ENCODE data around the gene PCDHB7.
A peak's percentile ranks its signal among the peaks of the same experiment; 100 is the strongest.
"Not testable (repeated sequence)": the region's sequence is repeated elsewhere in the genome, so short reads cannot be mapped to it uniquely, and the experiment has no call there.

PCDHB7 gene

DNA sequence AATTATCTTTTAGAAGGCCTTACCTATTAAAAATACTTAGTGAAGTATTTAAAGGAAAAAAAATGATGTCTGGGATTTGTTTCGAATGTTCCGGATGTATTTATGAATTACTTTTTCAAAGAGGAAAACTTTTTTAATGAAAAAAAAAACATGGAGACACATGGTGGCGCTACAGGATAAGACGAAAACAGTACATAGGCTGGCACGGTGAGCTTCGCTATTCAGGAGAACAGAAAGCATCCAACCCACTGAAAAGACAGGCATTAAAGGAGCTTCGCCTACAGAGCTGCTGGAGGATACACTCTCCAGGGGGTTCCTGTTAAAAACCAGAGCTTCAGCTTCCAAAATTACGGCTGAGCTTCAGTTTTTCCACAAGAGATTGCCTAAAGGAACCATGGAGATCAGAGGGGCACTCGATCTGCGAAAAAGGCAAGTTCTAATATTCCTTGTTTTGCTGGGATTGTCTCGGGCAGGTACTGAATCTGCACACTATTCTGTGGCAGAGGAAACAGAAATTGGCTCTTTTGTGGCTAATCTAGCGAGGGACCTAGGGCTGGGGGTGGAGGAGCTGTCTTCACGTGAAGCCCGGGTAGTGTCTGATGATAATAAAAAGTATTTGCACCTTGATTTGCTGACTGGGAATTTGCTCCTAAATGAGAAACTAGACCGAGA is 50.8 kb downstream of the PCDHB7 start, which contains the start of gene PCDHB14:
PCDHB14 (plus strand) TSS at position 232 of the 672 bp plus-strand sequence; CDS start at position 395, 163 bp downstream.
- in situ Hi-C loops (cut with MboI; ENCODE audit: low pct_unique_long_range_greater_than_20kb, low sequenced_read_pairs, unreplicated experiment): no loop called here
- TF ChIP-seq, protein P1, sequence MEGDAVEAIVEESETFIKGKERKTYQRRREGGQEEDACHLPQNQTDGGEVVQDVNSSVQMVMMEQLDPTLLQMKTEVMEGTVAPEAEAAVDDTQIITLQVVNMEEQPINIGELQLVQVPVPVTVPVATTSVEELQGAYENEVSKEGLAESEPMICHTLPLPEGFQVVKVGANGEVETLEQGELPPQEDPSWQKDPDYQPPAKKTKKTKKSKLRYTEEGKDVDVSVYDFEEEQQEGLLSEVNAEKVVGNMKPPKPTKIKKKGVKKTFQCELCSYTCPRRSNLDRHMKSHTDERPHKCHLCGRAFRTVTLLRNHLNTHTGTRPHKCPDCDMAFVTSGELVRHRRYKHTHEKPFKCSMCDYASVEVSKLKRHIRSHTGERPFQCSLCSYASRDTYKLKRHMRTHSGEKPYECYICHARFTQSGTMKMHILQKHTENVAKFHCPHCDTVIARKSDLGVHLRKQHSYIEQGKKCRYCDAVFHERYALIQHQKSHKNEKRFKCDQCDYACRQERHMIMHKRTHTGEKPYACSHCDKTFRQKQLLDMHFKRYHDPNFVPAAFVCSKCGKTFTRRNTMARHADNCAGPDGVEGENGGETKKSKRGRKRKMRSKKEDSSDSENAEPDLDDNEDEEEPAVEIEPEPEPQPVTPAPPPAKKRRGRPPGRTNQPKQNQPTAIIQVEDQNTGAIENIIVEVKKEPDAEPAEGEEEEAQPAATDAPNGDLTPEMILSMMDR (IDR thresholded peaks at IDR 0.05; ENCODE audit: extremely low read depth, insufficient read depth, missing control alignments): peak; percentile 9
- no peak for DNase-seq (ENCODE audit: low spot score)

DNA sequence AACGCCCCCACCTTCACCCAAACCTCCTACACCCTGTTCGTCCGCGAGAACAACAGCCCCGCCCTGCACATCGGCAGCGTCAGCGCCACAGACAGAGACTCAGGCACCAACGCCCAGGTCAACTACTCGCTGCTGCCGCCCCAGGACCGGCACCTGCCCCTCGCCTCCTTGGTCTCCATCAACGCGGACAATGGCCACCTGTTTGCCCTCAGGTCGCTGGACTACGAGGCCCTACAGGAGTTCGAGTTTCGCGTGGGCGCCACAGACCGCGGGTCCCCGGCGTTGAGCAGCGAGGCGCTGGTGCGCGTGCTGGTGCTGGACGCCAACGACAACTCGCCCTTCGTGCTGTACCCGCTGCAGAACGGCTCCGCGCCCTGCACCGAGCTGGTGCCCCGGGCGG is 52.4 kb downstream of the PCDHB7 start:
- DNase-seq (ENCODE audit: low spot score); in situ Hi-C loops (cut with MboI; ENCODE audit: low pct_unique_long_range_greater_than_20kb, low sequenced_read_pairs, unreplicated experiment): not testable (repeated sequence)

DNA sequence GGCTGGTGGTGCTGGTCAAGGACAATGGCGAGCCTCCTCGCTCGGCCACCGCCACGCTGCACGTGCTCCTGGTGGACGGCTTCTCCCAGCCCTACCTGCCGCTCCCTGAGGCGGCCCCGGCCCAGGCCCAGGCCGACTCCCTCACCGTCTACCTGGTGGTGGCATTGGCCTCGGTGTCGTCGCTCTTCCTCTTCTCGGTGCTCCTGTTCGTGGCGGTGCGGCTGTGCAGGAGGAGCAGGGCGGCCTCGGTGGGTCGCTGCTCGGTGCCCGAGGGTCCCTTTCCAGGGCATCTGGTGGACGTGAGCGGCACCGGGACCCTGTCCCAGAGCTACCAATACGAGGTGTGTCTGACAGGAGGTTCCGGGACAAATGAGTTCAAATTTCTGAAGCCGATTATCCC is 53.0 kb downstream of the PCDHB7 start:
- DNase-seq (ENCODE audit: low spot score); in situ Hi-C loops (cut with MboI; ENCODE audit: low pct_unique_long_range_greater_than_20kb, low sequenced_read_pairs, unreplicated experiment): not testable (repeated sequence)
